HCT116 (cell line): ENCODE results near the gene MST1. TPM values are rescaled to one million over a fixed set of nuclear protein-coding genes. Genes with fewer than 3 reads are reported as not detected.

Experiments used
- ATAC-seq: fragments of 200-7000 bp; cut with Tn5 transposase; 2 replicates; pipeline ENCODE4 v1.9.1; 2020; ENCODE audit warnings: mild to moderate bottlenecking, moderate library complexity
- BruUV-seq: library from RNA; stranded (reverse); fragments of 400-500 nt; replicated peaks from 2 replicates; lab custom pipeline; 2021; lab: Mats Ljungman, UMichigan
- CTCF ChIA-PET: fragments of 300-600 bp; sonication (Branson Sonifier 250); formaldehyde crosslinking; loops from one replicate; lab custom pipeline; 2021; ENCODE audit warnings: antibody characterized with exemption; lab: Charles Lee
- POLR2A ChIA-PET: fragments of 300-600, 350-600 bp; sonication (Branson Sonifier 250); formaldehyde crosslinking; loops from one replicate; lab custom pipeline; 2021; ENCODE audit warnings: antibody characterized with exemption; lab: Charles Lee
- RAD21 ChIA-PET, 2 experiments: fragments of 300-600 bp; sonication (Branson Sonifier 250); formaldehyde crosslinking; loops; one replicate each; lab custom pipeline; 2023; ENCODE audit warnings: low total read pairs in 2 of 2; ENCODE audit not compliant: uncharacterized antibody in 2 of 2, unreplicated experiment in 2 of 2, low non-redundant PET in 1 of 2; lab: Charles Lee
- DNase-seq: peaks from one replicate; pipeline ENCODE4 v3.0.0-alpha.2; 2010; ENCODE audit warnings: low read depth, low spot score
- H2AFZ ChIP-seq: fragments of 200-600 bp; shearing (Covaris generic), sonication (generic); 2 replicates; pipeline ENCODE4 v1.6.1; 2017; ENCODE audit warnings: low read depth, mixed run types, mixed read lengths, antibody characterized with exemption, low read length; ENCODE audit not compliant: poor library complexity, severe bottlenecking
- H3K27ac ChIP-seq: 2 replicates; pipeline ENCODE4 v1.5.1; 2012; ENCODE audit warnings: low read depth, low read length
- H3K27me3 ChIP-seq: fragments of 200-600 bp; sonication (generic); 2 replicates; pipeline ENCODE4 v1.6.1; 2016; ENCODE audit warnings: mixed run types, low read length, mixed read lengths; ENCODE audit not compliant: insufficient read depth
- H3K36me3 ChIP-seq, 2 experiments: fragments of 200-500 bp in 1 of 2; fragments of 200-600 bp in 1 of 2; sonication (Bioruptor generic) in 1 of 2; sonication (generic) in 1 of 2; 2 replicates each; pipeline versions ENCODE4 v1.5.1 to v1.6.1; 2014 to 2016; ENCODE audit warnings: low read length in 2 of 2, inconsistent platforms in 1 of 2, mixed read lengths in 1 of 2, mixed run types in 1 of 2; ENCODE audit not compliant: insufficient read depth in 2 of 2, control insufficient read depth in 1 of 2
- H3K4me1 ChIP-seq, 2 experiments: fragments of 200-600 bp in 1 of 2; sonication (generic) in 1 of 2; 2 replicates each; pipeline versions ENCODE4 v1.5.1 to v1.6.1; 2012 to 2017; ENCODE audit warnings: low read length in 2 of 2, inconsistent platforms in 1 of 2, mild to moderate bottlenecking in 1 of 2, mixed read lengths in 1 of 2, mixed run types in 1 of 2, moderate library complexity in 1 of 2; ENCODE audit not compliant: insufficient read depth in 2 of 2, control insufficient read depth in 1 of 2
- H3K4me2 ChIP-seq: fragments of 200-600 bp; sonication (generic); 2 replicates; pipeline ENCODE4 v1.6.1; 2017; ENCODE audit warnings: mixed run types, low read length, mixed read lengths
- H3K4me3 ChIP-seq, 2 experiments: fragments of 200-600 bp in 1 of 2; sonication (generic) in 1 of 2; replicated peaks in 1 of 2; 2 replicates each; pipeline ENCODE4 v1.5.1; 2011 to 2016; ENCODE audit warnings: low read length in 2 of 2, control low read depth in 1 of 2, low read depth in 1 of 2, mild to moderate bottlenecking in 1 of 2, mixed read lengths in 1 of 2, mixed run types in 1 of 2
- H3K79me2 ChIP-seq: fragments of 200-600 bp; sonication (generic); 2 replicates; pipeline ENCODE4 v1.6.1; 2017; ENCODE audit warnings: mild to moderate bottlenecking, mixed run types, low read length, moderate library complexity, mixed read lengths; ENCODE audit not compliant: insufficient read depth
- H3K9ac ChIP-seq: fragments of 200-600 bp; sonication (generic); 2 replicates; pipeline ENCODE4 v1.6.1; 2016; ENCODE audit warnings: low read length, mixed read lengths
- H3K9me2 ChIP-seq: fragments of 200-600 bp; sonication (generic), shearing (Covaris generic); 2 replicates; pipeline ENCODE4 v1.6.1; 2017; ENCODE audit warnings: mixed run types, mild to moderate bottlenecking, moderate library complexity; ENCODE audit not compliant: insufficient read depth
- H3K9me3 ChIP-seq, 2 experiments: fragments of 200-500 bp in 1 of 2; fragments of 200-600 bp in 1 of 2; sonication (Bioruptor generic) in 1 of 2; sonication (generic) in 1 of 2; 2 replicates each; pipeline ENCODE4 v1.6.1; 2014 to 2017; ENCODE audit warnings: low read length in 2 of 2, mixed read lengths in 2 of 2, inconsistent platforms in 1 of 2, low read depth in 1 of 2, mild to moderate bottlenecking in 1 of 2, mixed run types in 1 of 2, moderate library complexity in 1 of 2; ENCODE audit not compliant: control insufficient read depth in 1 of 2, insufficient read depth in 1 of 2
- H4K20me1 ChIP-seq: fragments of 200-600 bp; sonication (generic), shearing (Covaris generic); 2 replicates; pipeline ENCODE4 v1.6.1; 2017; ENCODE audit warnings: mixed run types, mild to moderate bottlenecking, moderate library complexity; ENCODE audit not compliant: insufficient read depth
- CBX3 ChIP-seq: IDR thresholded peaks from 2 replicates; pipeline ENCODE4 v1.6.1; 2012; ENCODE audit warnings: low read depth
- EGR1 ChIP-seq: IDR thresholded peaks from 2 replicates; pipeline ENCODE4 v1.6.1; 2012; ENCODE audit warnings: low read depth
- EZH2 ChIP-seq: fragments of 200-600 bp; sonication (generic); IDR thresholded peaks from 2 replicates; pipeline ENCODE4 v1.6.1; 2017; ENCODE audit warnings: antibody characterized with exemption, mixed run types
- EZH2phosphoT487 ChIP-seq: fragments of 200-600 bp; IDR thresholded peaks from 2 replicates; pipeline ENCODE4 v1.6.1; 2018; ENCODE audit warnings: antibody characterized with exemption, borderline replicate concordance
- FOSL1 ChIP-seq: IDR thresholded peaks from 2 replicates; pipeline ENCODE4 v1.6.1; 2012; ENCODE audit warnings: low read depth
- JUND ChIP-seq: IDR thresholded peaks from 2 replicates; pipeline ENCODE4 v1.6.1; 2012
- MAX ChIP-seq: IDR thresholded peaks from 2 replicates; pipeline ENCODE4 v1.6.1; 2012
- POLR2A ChIP-seq: IDR thresholded peaks from 2 replicates; pipeline ENCODE4 v1.7.0; 2011; ENCODE audit warnings: borderline replicate concordance; ENCODE audit not compliant: insufficient read depth, insufficient read length; ENCODE audit errors: extremely low read depth
- RAD21 ChIP-seq: IDR thresholded peaks from 2 replicates; pipeline ENCODE4 v1.6.1; 2012; ENCODE audit warnings: low read depth, mild to moderate bottlenecking
- REST ChIP-seq: IDR thresholded peaks from 2 replicates; pipeline ENCODE4 v1.6.1; 2012; ENCODE audit warnings: low read depth
- SRF ChIP-seq: IDR thresholded peaks from 2 replicates; pipeline ENCODE4 v1.6.1; 2012; ENCODE audit warnings: low read depth
- TCF7L2 ChIP-seq: IDR thresholded peaks from 2 replicates; pipeline ENCODE4 v1.7.0; 2011; ENCODE audit warnings: borderline replicate concordance, inconsistent platforms; ENCODE audit not compliant: insufficient read depth, insufficient read length; ENCODE audit errors: extremely low read depth
- YY1 ChIP-seq: IDR thresholded peaks from 2 replicates; pipeline ENCODE4 v1.6.1; 2011; ENCODE audit warnings: low read length, low read depth, moderate library complexity, mild to moderate bottlenecking; ENCODE audit not compliant: insufficient replicate concordance; ENCODE audit errors: extremely low read depth
- ZNF274 ChIP-seq: fragments of 200-500 bp; sonication (Bioruptor generic); IDR thresholded peaks from 2 replicates; pipeline ENCODE4 v1.6.1; 2014; ENCODE audit warnings: mild to moderate bottlenecking, low read depth, low read length, inconsistent platforms
- intact Hi-C: fragments of 100-400 bp; cut with micrococcal nuclease; formaldehyde crosslinking; loops from 2 replicates; pipeline ENCODE4 v1.10.0; 2022
- total RNA-seq: library from RNA; stranded (reverse); gene quantifications from one replicate; pipeline ENCODE4 v1.2.1, GENCODE V29; 2021; ENCODE audit not compliant: unreplicated experiment

Gene MST1
- total RNA-seq, 1 experiment from 2014 or later = 15.4 TPM

GRCh38 chr3:49711489-49711888, 22.2 kb upstream of the MST1 start:
- H3K9me3 ChIP-seq = no peaks in the 10 kb centered on the region
- H3K4me2 ChIP-seq = no peak overlapping the region
- H2AFZ ChIP-seq = no peak overlapping the region
- intact Hi-C loops = no loop called here
- no peaks in the 10 kb centered on the region for H3K9me2 ChIP-seq
- no peak for TF ChIP-seq EZH2phosphoT487
- TF ChIP-seq REST = no peak
- no peak for TF ChIP-seq YY1
- TF ChIP-seq POLR2A = no peak
- no peak for TF ChIP-seq FOSL1
- no peak for TF ChIP-seq CBX3
- TF ChIP-seq JUND = no peak
- TF ChIP-seq SRF = no peak
- TF ChIP-seq TCF7L2 = no peak
- no peak for TF ChIP-seq MAX
- no peak for TF ChIP-seq RAD21
- TF ChIP-seq EGR1 = no peak
- TF ChIP-seq ZNF274 = no peak
- TF ChIP-seq EZH2 = no peak
- RAD21 ChIA-PET = no interaction called here
- no peak overlapping the region for H3K27ac ChIP-seq
- no peaks in the 10 kb centered on the region for H3K27me3 ChIP-seq
- POLR2A ChIA-PET = no interaction called here
- ATAC-seq (no peak), DNase-seq (no peak)
- no peaks in the 10 kb centered on the region for H3K79me2 ChIP-seq
- H3K4me3 ChIP-seq = no peak overlapping the region
- H3K4me1 ChIP-seq = no peaks in the 10 kb centered on the region
- no TSS peak for BruUV-seq
- peaks cover 0 to 2% of the 10 kb centered on the region in 2 experiments; a peak in 2 of 4 replicates for H3K36me3 ChIP-seq
- no peaks in the 10 kb centered on the region for H4K20me1 ChIP-seq
- no peak overlapping the region for H3K9ac ChIP-seq
- CTCF ChIA-PET = no interaction called here
